Gastrocnemius medialis (tissue), 4 donors: ENCODE measurements around the gene NT5E.

Experiments used
- CTCF ChIP-seq, 5 experiments: fragments of 450-650 bp in 3 of 5; fragments of 200-600 bp in 2 of 5; sonication (generic) in 2 of 5; IDR thresholded peaks in 4 of 5; conservative IDR thresholded peaks in 1 of 5; 1 replicate in 4 of 5; 2 replicates in 1 of 5; pipeline ENCODE4 v1.5.1; 2016 to 2019; ENCODE audit warnings: antibody characterized with exemption in 5 of 5, mild to moderate bottlenecking in 3 of 5, moderate library complexity in 3 of 5
- POLR2A ChIP-seq, 2 donors: fragments of 450-650 bp; IDR thresholded peaks; one replicate each; pipeline ENCODE4 v1.6.1; 2017; ENCODE audit warnings: antibody characterized with exemption in 2 of 2, mild to moderate bottlenecking in 2 of 2, moderate library complexity in 2 of 2

GRCh38 chr6:85484948-85485347 lies 35.1 kb downstream of the NT5E start:
- TF ChIP-seq POLR2A (IDR thresholded peaks at IDR 0.05) (no peak), CTCF (IDR thresholded peaks at IDR 0.05 in 4 of 5, conservative IDR thresholded peaks at IDR 0.05 in 1 of 5) (no peak)
